Stimulated activated naive CD8-positive, alpha-beta T cell treated with anti-CD3 and anti-CD28 coated beads, Interleukin-15, amount 100 ng/mL, for 72 hours (primary cell): Measurements from ENCODE around the gene SLC39A11.
"Not testable (repeated sequence)": the region's sequence is repeated elsewhere in the genome, so short reads cannot be mapped to it uniquely, and the experiment has no call there.

Experiments used
- ATAC-seq: fragments of 150-1000 bp; cut with Tn5 transposase; 2 replicates; pipeline ENCODE4 v1.10.0; 2021; ENCODE audit warnings: mild to moderate bottlenecking, moderate library complexity
- DNase-seq, 2 donors: peaks; one replicate each; pipeline ENCODE4 v3.0.0; 2021 to 2022
- H3K27ac Mint-ChIP-seq, 2 donors: one replicate each; pipeline ENCODE4 v1.8.0; 2022; ENCODE audit warnings: mild to moderate bottlenecking in 2 of 2, mixed read lengths in 2 of 2, moderate library complexity in 2 of 2
- H3K27me3 Mint-ChIP-seq: one replicate; pipeline ENCODE4 v1.8.0; 2022; ENCODE audit warnings: mixed read lengths
- H3K4me1 Mint-ChIP-seq: one replicate; pipeline ENCODE4 v1.8.0; 2022; ENCODE audit warnings: mild to moderate bottlenecking, mixed read lengths
- H3K4me3 Mint-ChIP-seq, 2 donors: one replicate each; pipeline ENCODE4 v1.8.0; 2022; ENCODE audit warnings: mild to moderate bottlenecking in 2 of 2, mixed read lengths in 2 of 2, moderate library complexity in 1 of 2
- H3K9me3 Mint-ChIP-seq, 2 donors: one replicate each; pipeline ENCODE4 v1.8.0; 2022; ENCODE audit warnings: mixed read lengths in 2 of 2

Gene SLC39A11

DNA sequence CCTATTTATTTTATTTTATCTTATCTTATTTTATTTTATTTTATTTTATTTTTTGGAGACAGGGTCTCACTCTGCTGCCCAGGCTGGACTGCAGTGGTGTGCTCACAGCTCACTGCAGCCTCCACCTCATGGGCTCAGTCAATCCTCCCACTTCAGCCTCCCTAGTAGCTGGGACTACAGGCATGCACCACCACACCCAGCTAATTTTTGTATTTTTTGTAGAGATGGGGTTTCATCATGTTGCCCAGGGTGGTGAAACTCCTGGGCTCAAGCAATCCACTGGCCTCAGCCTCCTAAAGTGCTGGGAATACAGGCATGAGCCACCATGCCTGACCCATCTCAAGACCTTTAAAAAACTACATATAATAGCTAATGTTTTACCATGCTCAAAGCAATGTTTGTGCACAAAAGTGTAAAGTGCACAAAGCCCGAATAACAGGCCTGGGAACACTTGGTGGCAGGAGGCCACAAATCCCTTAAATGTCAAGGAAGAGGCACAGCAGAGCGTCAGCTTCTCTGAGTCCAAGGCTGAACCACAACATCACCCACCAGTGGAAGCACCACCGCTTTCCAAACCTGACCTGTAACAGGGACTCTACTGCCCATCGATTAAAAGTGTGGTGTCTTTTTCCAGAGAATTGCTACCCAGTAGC is 30.6 kb upstream of the SLC39A11 start:
- DNase-seq (no peak), ATAC-seq (no peak)
- Mint-ChIP-seq H3K4me3 (no peak overlapping the region), H3K27me3 (no peaks in the 10 kb centered on the region), H3K4me1 (no peaks in the 10 kb centered on the region), H3K9me3 (no peaks in the 10 kb centered on the region), H3K27ac (no peak overlapping the region)

- H3K27me3 Mint-ChIP-seq, result no peaks in the 10 kb centered on the region
- H3K27ac Mint-ChIP-seq, result no peak overlapping the region
- H3K9me3 Mint-ChIP-seq, result no peaks in the 10 kb centered on the region
- no peaks in the 10 kb centered on the region for H3K4me1 Mint-ChIP-seq
- DNase-seq (no peak), ATAC-seq (no peak)
- H3K4me3 Mint-ChIP-seq, result no peak overlapping the region
Observed at GRCh38 chr17:73121506-73121905, 29.0 kb upstream of the SLC39A11 start.

GRCh38 chr17:73119631-73120030 is 27.1 kb upstream of the SLC39A11 start:
- H3K9me3 Mint-ChIP-seq, result peaks cover 5 to 7% of the 10 kb centered on the region in 2 donors
- ATAC-seq (no peak), DNase-seq (no peak)
- H3K4me1 Mint-ChIP-seq, result no peaks in the 10 kb centered on the region
- no peak overlapping the region for H3K27ac Mint-ChIP-seq
- H3K4me3 Mint-ChIP-seq, result no peak overlapping the region
- H3K27me3 Mint-ChIP-seq, result no peaks in the 10 kb centered on the region

DNA sequence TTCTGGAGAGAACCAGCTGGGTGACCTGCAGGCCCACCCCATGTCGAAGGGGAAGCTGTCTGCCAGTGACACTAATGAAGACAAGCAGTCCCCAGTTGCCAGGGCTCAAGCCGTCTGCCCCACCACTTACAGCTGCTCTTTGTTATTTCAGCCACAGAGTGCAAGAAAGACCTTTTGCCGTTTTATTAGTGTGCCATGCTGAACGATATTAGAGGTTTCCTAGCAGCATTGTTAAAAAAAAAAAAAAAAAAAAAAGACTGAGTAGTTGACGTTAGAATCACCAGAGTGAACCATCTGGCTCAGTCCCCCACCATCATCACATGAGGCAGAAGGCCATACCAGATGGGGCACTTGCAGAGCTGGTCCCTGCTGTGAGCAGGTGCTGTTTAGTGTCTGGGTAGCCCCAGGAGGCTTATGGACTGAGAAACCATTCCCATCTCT is 26.5 kb upstream of the SLC39A11 start:
- no peaks in the 10 kb centered on the region for H3K4me1 Mint-ChIP-seq
- ATAC-seq (no peak), DNase-seq (no peak)
- no peak overlapping the region for H3K4me3 Mint-ChIP-seq
- H3K27ac Mint-ChIP-seq, result peak overlapping the region in 1 of 2 donors; percentile 55
- peaks cover 5 to 7% of the 10 kb centered on the region in 2 donors for H3K9me3 Mint-ChIP-seq
- no peaks in the 10 kb centered on the region for H3K27me3 Mint-ChIP-seq

- no peaks in the 10 kb centered on the region for H3K27me3 Mint-ChIP-seq
- DNase-seq (no peak), ATAC-seq (no peak)
- H3K4me1 Mint-ChIP-seq, result no peaks in the 10 kb centered on the region
- no peak overlapping the region for H3K27ac Mint-ChIP-seq
- peaks cover 5 to 7% of the 10 kb centered on the region in 2 donors for H3K9me3 Mint-ChIP-seq
- no peak overlapping the region for H3K4me3 Mint-ChIP-seq
Observed at GRCh38 chr17:73118139-73118538, 25.7 kb upstream of the SLC39A11 start.

GRCh38 chr17:73112246-73112645 is 19.8 kb upstream of the SLC39A11 start:
- Mint-ChIP-seq H3K4me3 (no peak overlapping the region), H3K27ac (no peak overlapping the region)
- no peak for DNase-seq

GRCh38 chr17:73111386-73111785 is 18.9 kb upstream of the SLC39A11 start:
- Mint-ChIP-seq H3K27me3 (no peaks in the 10 kb centered on the region), H3K27ac (no peak overlapping the region), H3K9me3 (peaks cover 5 to 7% of the 10 kb centered on the region in 2 donors), H3K4me3 (no peak overlapping the region), H3K4me1 (no peaks in the 10 kb centered on the region)
- DNase-seq, result no peak
- ATAC-seq, result no peak

More at GRCh38 chr17:73112246-73112645, 19.8 kb upstream of the SLC39A11 start:
- Mint-ChIP-seq H3K27me3 (no peaks in the 10 kb centered on the region), H3K4me1 (no peaks in the 10 kb centered on the region), H3K9me3 (peaks cover 5 to 7% of the 10 kb centered on the region in 2 donors)
- ATAC-seq, result no peak

DNA sequence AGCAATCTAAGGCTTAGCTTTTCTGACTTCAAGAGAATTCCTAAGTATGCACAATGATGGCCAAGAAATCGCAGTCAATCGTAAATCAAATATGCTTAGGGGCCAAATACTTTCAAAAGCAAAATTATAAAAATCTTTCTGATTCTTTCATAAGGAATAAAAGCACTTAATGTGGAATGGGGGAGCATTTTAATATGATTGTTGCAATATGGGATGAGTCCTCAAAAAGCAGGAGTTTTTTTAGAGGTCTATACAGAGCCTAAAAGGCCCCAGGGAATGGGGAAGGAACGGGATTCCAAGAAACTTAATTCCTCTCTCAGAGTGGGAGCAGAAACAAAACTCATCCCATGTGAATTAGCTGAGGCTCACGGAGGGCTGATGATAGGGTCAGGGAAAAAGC is 14.7 kb upstream of the SLC39A11 start:
- peak overlapping the region in 1 of 2 donors; percentile 60 for H3K27ac Mint-ChIP-seq

GRCh38 chr17:73105431-73105830 is 12.9 kb upstream of the SLC39A11 start:
- peaks cover under 1% of the 10 kb centered on the region for H3K27me3 Mint-ChIP-seq
- no peaks in the 10 kb centered on the region for H3K4me1 Mint-ChIP-seq
- no peak overlapping the region for H3K27ac Mint-ChIP-seq
- no peak overlapping the region for H3K4me3 Mint-ChIP-seq
- no peaks in the 10 kb centered on the region for H3K9me3 Mint-ChIP-seq
- ATAC-seq (no peak), DNase-seq (no peak)

More for the DNA sequence above, 14.7 kb upstream of the SLC39A11 start:
- Mint-ChIP-seq H3K27me3 (no peaks in the 10 kb centered on the region), H3K9me3 (no peaks in the 10 kb centered on the region), H3K4me1 (no peaks in the 10 kb centered on the region), H3K4me3 (no peak overlapping the region)
- DNase-seq (no peak), ATAC-seq (no peak)

DNA sequence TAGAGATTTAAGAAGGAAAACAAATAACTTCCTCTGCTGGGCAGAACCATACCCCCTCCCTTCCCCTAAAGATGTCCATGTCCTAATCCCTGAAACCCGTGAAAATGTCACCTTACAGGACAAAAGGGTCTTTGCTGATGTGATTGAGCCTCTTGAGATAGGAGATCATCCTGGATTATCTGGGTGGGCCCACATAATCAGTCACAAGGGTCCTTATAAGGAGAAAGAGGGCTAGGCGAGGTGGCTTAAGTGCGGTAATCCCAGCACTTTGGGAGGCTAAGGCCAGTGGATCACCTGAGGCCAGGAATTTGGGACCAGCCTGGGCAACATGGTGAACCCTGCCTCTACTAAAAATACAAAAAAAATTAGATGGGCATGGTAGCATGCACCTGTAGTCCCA is 12.0 kb upstream of the SLC39A11 start:
- Mint-ChIP-seq H3K27me3 (peaks cover 10% of the 10 kb centered on the region), H3K4me1 (no peaks in the 10 kb centered on the region), H3K27ac (peak overlapping the region in 1 of 2 donors; percentile 46), H3K9me3 (no peaks in the 10 kb centered on the region), H3K4me3 (no peak overlapping the region)
- no peak for ATAC-seq
- no peak for DNase-seq

DNA sequence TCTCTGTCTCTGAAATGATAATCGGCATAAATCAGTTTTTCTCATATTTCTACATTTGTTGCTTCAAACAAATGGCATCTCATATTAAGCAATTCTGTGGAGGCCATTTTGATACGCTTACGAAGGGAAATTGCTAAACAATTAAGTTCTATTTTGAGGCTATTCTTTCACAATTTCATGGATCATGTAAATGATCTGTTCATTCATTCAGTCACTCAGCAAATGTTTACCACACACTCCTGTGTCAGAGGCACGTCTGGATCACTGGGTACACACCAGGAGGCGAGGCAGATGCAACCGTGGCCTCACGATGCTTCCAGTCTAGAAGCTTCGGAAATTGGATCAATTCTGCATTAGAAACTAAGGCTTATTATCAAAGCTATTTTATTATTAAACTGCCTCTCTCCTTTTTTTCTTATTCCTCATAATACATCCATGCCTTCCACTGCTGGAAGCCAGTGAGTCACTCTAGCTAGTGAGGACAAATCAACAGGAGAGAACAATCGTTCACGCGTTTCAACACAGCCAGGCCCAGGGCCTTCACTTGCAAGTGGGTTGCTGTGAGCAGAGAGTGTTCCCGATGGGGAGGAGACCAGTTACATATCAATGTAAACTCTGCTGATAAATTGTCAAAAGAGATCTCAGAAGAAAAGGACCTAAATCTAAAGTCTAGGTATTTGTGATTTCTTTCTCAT is 11.3 kb upstream of the SLC39A11 start:
- H3K27me3 Mint-ChIP-seq, result peaks cover 16% of the 10 kb centered on the region

DNA sequence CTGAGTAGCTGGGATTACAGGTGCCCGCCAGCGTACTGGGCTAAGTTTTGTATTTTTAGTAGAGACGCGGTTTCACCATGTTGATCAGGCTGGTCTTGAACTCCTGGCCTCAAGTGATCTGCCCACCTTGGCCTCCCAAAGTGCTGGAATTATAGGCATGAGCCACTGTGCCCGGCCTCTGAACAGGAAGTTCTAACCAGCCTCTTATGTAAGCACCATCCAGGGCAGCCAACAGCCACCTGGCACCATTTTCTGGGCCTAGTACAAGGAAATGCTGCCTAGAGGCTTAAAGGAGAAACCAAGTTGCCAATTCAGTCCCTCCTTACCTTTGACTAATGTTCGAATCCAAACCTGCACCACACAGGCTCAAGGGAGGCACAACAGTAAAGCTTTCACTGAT is 8.5 kb upstream of the SLC39A11 start:
- DNase-seq (no peak), ATAC-seq (no peak)
- Mint-ChIP-seq H3K4me1 (no peaks in the 10 kb centered on the region), H3K27ac (no peak overlapping the region), H3K4me3 (no peak overlapping the region), H3K27me3 (peaks cover 16% of the 10 kb centered on the region), H3K9me3 (no peaks in the 10 kb centered on the region)

More for the DNA sequence above, 11.3 kb upstream of the SLC39A11 start:
- H3K9me3 Mint-ChIP-seq, result no peaks in the 10 kb centered on the region
- ATAC-seq (no peak), DNase-seq (no peak)
- no peak overlapping the region for H3K4me3 Mint-ChIP-seq
- no peak overlapping the region for H3K27ac Mint-ChIP-seq
- H3K4me1 Mint-ChIP-seq, result no peaks in the 10 kb centered on the region

GRCh38 chr17:73100363-73100762 is 7.9 kb upstream of the SLC39A11 start:
- no peak for DNase-seq
- Mint-ChIP-seq H3K4me1 (no peaks in the 10 kb centered on the region), H3K4me3 (no peak overlapping the region), H3K27me3 (peaks cover 16% of the 10 kb centered on the region), H3K9me3 (no peaks in the 10 kb centered on the region), H3K27ac (no peak overlapping the region)
- no peak for ATAC-seq

DNA sequence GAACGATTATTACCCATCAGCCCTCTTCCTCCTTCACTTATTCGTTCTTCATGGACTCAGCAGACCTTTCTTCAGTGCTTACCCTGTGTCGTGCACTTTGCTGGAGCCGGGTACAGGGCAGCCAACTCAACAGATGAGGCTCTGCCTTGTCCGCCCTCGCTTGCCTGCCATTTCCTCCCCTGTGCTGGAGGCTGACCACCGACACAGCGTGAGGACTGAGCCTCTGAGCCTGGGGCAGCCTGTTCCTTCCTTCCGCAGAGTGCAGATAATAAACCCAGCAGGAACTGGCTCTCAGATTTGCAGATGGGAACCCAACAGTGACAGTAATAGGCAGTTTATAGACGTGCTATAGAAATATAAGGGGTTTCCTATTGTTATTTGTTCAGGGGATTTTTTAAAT is 7.0 kb upstream of the SLC39A11 start:
- H3K4me1 Mint-ChIP-seq, result no peaks in the 10 kb centered on the region
- ATAC-seq, result no peak
- no peak for DNase-seq
- H3K27me3 Mint-ChIP-seq, result peaks cover 16% of the 10 kb centered on the region
- no peak overlapping the region for H3K4me3 Mint-ChIP-seq
- H3K9me3 Mint-ChIP-seq, result no peaks in the 10 kb centered on the region
- no peak overlapping the region for H3K27ac Mint-ChIP-seq

- H3K4me1 Mint-ChIP-seq, result no peaks in the 10 kb centered on the region
- DNase-seq, result no peak
- peaks cover 16% of the 10 kb centered on the region for H3K27me3 Mint-ChIP-seq
- no peak overlapping the region for H3K4me3 Mint-ChIP-seq
- H3K27ac Mint-ChIP-seq, result no peak overlapping the region
- ATAC-seq, result no peak
- H3K9me3 Mint-ChIP-seq, result no peaks in the 10 kb centered on the region
Observed at GRCh38 chr17:73098919-73099318, 6.4 kb upstream of the SLC39A11 start.

DNA sequence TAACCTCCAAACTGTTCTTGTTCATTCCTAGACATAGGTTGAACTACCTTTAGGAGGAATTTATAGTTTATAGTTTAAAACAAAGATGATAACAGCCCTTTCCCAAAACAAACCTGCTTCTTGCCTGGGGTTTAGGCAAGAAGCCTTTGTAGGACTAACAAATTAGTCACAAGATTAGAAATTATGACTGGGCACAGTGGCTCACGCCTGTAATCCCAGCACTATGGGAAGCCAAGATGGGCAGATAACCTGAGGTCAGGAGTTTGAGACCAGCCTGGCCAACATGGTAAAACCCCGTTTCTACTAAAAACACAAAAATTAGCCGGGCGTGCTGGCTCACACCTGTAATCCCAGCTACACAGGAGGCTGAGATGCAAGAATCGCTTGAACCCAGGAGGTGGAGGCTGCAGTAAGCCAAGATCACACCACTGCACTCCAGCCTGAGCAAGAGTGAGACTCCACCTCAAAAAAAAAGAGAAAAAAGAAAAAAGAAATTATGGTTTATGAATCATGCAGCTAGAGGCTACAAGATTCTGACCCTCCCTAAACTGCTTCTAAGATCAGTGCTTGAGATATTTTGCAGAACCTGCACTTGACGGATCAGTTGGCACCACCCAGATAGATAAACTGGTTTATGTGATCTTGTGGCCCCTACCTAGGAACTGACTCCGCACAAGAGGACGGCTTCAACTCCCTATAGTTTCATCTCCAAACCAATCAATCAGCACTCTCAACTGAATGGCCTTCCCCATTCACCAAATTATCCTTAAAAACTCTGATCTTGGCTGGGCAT is 5.7 kb upstream of the SLC39A11 start:
- not testable (repeated sequence) for H3K4me3 Mint-ChIP-seq, H3K27ac Mint-ChIP-seq, H3K4me1 Mint-ChIP-seq, DNase-seq, ATAC-seq, H3K9me3 Mint-ChIP-seq
- peaks cover 16% of the 10 kb centered on the region for H3K27me3 Mint-ChIP-seq
